AG04450 (cell line): Measurements from ENCODE around the gene RARG. TPM values are rescaled to one million over a fixed set of nuclear protein-coding genes. Genes with fewer than 3 reads are reported as not detected.

Experiments
- CTCF ChIA-PET: fragments of 300-600, 350-600 bp; formaldehyde crosslinking; extraction: SDS; loops from one replicate; lab custom pipeline; 2022; ENCODE audit warnings: antibody characterized with exemption, inconsistent platforms; lab: Charles Lee
- POLR2A ChIA-PET: fragments of 350-600 bp; formaldehyde crosslinking; extraction: SDS; loops from one replicate; lab custom pipeline; 2021; ENCODE audit warnings: antibody characterized with exemption, inconsistent platforms; lab: Yijun Ruan, JAX
- DNase-seq: peaks from one replicate; pipeline ENCODE4 v3.0.0-alpha.2; 2011; ENCODE audit warnings: low read depth, low spot score
- H3K27ac ChIP-seq: one replicate; pipeline ENCODE4 v1.5.1; 2012; ENCODE audit warnings: low read depth, low read length, control low read depth
- H3K27me3 ChIP-seq: one replicate; pipeline ENCODE4 v1.6.0; 2012; ENCODE audit warnings: low read length; ENCODE audit not compliant: control insufficient read depth, insufficient read depth
- H3K4me3 ChIP-seq: 2 replicates; pipeline ENCODE4 v1.5.1; 2011; ENCODE audit warnings: mild to moderate bottlenecking, low read depth, low read length, control low read depth
- H3K9me3 ChIP-seq: 2 replicates; pipeline ENCODE4 v1.5.1; 2012; ENCODE audit warnings: low read length; ENCODE audit not compliant: control insufficient read depth, insufficient read depth
- polyA plus RNA-seq: library from polyadenylated mRNA; depleted of rRNA; stranded (reverse); fragments of >200 nt; gene quantifications from 2 replicates; pipeline ENCODE4 v1.2.3, GENCODE V29; 2011
- TF ChIP-seq, protein P1 (sequence below): IDR thresholded peaks from 2 replicates; pipeline ENCODE4 v1.5.1; 2011; ENCODE audit warnings: low read depth, low read length, control low read depth, inconsistent platforms

Gene RARG
- polyA plus RNA-seq, 1 experiment, result 20.1 TPM

GRCh38 chr12:53187145-53187899 lies 44.7 kb downstream of the RARG start:
- Histone ChIP-seq H3K9me3 (no peaks in the 10 kb centered on the region; the same call in 1 of the 2 replicates), H3K27me3 (no peaks in the 10 kb centered on the region), H3K27ac (no peak overlapping the region), H3K4me3 (no peak overlapping the region)
- no peak for DNase-seq
- TF ChIP-seq, protein P1, sequence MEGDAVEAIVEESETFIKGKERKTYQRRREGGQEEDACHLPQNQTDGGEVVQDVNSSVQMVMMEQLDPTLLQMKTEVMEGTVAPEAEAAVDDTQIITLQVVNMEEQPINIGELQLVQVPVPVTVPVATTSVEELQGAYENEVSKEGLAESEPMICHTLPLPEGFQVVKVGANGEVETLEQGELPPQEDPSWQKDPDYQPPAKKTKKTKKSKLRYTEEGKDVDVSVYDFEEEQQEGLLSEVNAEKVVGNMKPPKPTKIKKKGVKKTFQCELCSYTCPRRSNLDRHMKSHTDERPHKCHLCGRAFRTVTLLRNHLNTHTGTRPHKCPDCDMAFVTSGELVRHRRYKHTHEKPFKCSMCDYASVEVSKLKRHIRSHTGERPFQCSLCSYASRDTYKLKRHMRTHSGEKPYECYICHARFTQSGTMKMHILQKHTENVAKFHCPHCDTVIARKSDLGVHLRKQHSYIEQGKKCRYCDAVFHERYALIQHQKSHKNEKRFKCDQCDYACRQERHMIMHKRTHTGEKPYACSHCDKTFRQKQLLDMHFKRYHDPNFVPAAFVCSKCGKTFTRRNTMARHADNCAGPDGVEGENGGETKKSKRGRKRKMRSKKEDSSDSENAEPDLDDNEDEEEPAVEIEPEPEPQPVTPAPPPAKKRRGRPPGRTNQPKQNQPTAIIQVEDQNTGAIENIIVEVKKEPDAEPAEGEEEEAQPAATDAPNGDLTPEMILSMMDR, result no peak
- CTCF ChIA-PET, result interaction anchor here (1.1 to 4.0 kb wide), 4 partner anchors 10 to 134 kb away, joined by 3 to 20 read pairs (median 11); partner anchors contain the start of gene AAAS
- POLR2A ChIA-PET, result interaction anchor here (1.4 kb wide), 1 partner anchor 121 kb away, joined by 3 read pairs; no protein-coding TSS in a partner anchor

DNA sequence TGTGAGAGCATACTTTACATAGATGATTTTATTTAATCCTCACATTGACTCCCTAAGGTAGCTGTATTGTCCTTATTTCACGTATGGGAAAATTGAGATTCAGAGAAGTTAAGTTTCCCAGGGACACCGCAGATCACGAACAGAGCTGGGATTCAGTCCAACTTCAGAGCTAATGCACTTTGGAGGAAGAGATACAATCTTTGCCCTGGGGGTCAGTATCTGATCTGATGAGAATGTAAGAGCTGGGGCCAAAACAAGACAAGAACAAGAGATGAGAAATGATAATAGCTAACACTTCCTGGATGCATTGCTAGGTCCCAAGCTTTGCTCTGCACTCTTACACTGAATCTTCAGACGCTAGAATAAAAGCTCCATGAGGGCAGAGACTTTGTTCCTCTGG lies 45.3 kb downstream of the RARG start:
- Histone ChIP-seq H3K27me3 (no peaks in the 10 kb centered on the region), H3K4me3 (no peak overlapping the region), H3K27ac (no peak overlapping the region), H3K9me3 (no peaks in the 10 kb centered on the region; the same call in 1 of the 2 replicates)
- POLR2A ChIA-PET, result no interaction called here
- no peak for DNase-seq
- CTCF ChIA-PET, result interaction anchor here (1.1 to 4.0 kb wide), 4 partner anchors 11 to 135 kb away, joined by 3 to 20 read pairs (median 11); partner anchors contain the start of gene AAAS
- TF ChIP-seq, protein P1, result no peak

GRCh38 chr12:53185582-53186153 lies 46.3 kb downstream of the RARG start:
- H3K27ac ChIP-seq, result no peak overlapping the region
- no peaks in the 10 kb centered on the region for H3K9me3 ChIP-seq
- H3K4me3 ChIP-seq, result no peak overlapping the region
- ChIA-PET CTCF (interaction anchor here (0.9 to 4.0 kb wide), 4 partner anchors 9 to 120 kb away, joined by 4 to 20 read pairs (median 6); no protein-coding TSS in a partner anchor), POLR2A (no interaction called here)
- TF ChIP-seq, protein P1, result no peak
- DNase-seq, result no peak
- H3K27me3 ChIP-seq, result no peaks in the 10 kb centered on the region

- Histone ChIP-seq H3K27ac (no peak overlapping the region), H3K27me3 (no peaks in the 10 kb centered on the region), H3K4me3 (no peak overlapping the region), H3K9me3 (no peaks in the 10 kb centered on the region)
- no peak for DNase-seq
- CTCF ChIA-PET, result interaction anchor here (0.9 to 4.0 kb wide), 4 partner anchors 10 to 119 kb away, joined by 4 to 20 read pairs (median 6); no protein-coding TSS in a partner anchor
- TF ChIP-seq, protein P1, result no peak
- POLR2A ChIA-PET, result no interaction called here
Observed at GRCh38 chr12:53184828-53185227, 47.2 kb downstream of the RARG start.
